Stomach smooth muscle (tissue), 2 donors: ENCODE results near the gene DCTN2.
"Not testable (repeated sequence)": the region's sequence is repeated elsewhere in the genome, so short reads cannot be mapped to it uniquely, and the experiment has no call there.

Experiments used
- H3K27ac ChIP-seq: one replicate; pipeline ENCODE4 v1.7.0; 2013; ENCODE audit warnings: mild to moderate bottlenecking, low read length, inconsistent platforms
- H3K27me3 ChIP-seq, 2 donors: one replicate each; pipeline ENCODE4 v1.7.0; 2013; ENCODE audit warnings: low read length in 2 of 2; ENCODE audit not compliant: insufficient read depth in 2 of 2, control insufficient read depth in 1 of 2
- H3K36me3 ChIP-seq, 2 donors: one replicate each; pipeline ENCODE4 v1.7.0; 2013; ENCODE audit warnings: low read length in 2 of 2; ENCODE audit not compliant: control insufficient read depth in 2 of 2, insufficient read depth in 2 of 2
- H3K4me1 ChIP-seq: one replicate; pipeline ENCODE4 v1.7.0; 2013; ENCODE audit warnings: low read length; ENCODE audit not compliant: control insufficient read depth, insufficient read depth
- H3K4me3 ChIP-seq, 2 donors: one replicate each; pipeline ENCODE4 v1.7.0; 2013; ENCODE audit warnings: low read length in 2 of 2
- H3K9ac ChIP-seq, 2 donors: one replicate each; pipeline ENCODE4 v1.7.0; 2013; ENCODE audit warnings: low read length in 2 of 2, mild to moderate bottlenecking in 1 of 2
- H3K9me3 ChIP-seq, 2 donors: one replicate each; pipeline ENCODE4 v1.7.0; 2013; ENCODE audit warnings: low read length in 2 of 2; ENCODE audit not compliant: control insufficient read depth in 2 of 2
- donor health status: healthy.
- donor health status: Pancreatic carcinoma.

Gene DCTN2

DNA sequence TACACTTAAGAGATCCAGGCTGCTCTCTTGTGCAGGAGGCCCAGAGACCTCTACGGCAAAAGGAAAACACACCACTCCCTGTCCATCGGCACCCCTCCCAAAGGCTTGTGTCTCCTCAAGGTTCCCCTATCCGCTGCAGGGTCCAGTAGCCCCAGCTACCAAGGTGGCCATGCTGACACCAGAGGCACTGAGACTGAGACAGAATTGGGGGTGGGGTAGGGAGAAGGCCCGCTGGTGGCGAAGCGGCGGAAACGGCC is 27.3 kb downstream of the DCTN2 start:
- H3K27me3 ChIP-seq = no peaks in the 10 kb centered on the region
- H3K4me1 ChIP-seq = peaks cover 64% of the 10 kb centered on the region
- peak overlapping the region; percentile 99 for H3K27ac ChIP-seq
- H3K36me3 ChIP-seq = peaks cover 30 to 31% of the 10 kb centered on the region in 2 donors
- H3K4me3 ChIP-seq = peak overlapping the region; percentile 99 to 100
- no peaks in the 10 kb centered on the region for H3K9me3 ChIP-seq
- H3K9ac ChIP-seq = peak overlapping the region; percentile 99 to 100

DNA sequence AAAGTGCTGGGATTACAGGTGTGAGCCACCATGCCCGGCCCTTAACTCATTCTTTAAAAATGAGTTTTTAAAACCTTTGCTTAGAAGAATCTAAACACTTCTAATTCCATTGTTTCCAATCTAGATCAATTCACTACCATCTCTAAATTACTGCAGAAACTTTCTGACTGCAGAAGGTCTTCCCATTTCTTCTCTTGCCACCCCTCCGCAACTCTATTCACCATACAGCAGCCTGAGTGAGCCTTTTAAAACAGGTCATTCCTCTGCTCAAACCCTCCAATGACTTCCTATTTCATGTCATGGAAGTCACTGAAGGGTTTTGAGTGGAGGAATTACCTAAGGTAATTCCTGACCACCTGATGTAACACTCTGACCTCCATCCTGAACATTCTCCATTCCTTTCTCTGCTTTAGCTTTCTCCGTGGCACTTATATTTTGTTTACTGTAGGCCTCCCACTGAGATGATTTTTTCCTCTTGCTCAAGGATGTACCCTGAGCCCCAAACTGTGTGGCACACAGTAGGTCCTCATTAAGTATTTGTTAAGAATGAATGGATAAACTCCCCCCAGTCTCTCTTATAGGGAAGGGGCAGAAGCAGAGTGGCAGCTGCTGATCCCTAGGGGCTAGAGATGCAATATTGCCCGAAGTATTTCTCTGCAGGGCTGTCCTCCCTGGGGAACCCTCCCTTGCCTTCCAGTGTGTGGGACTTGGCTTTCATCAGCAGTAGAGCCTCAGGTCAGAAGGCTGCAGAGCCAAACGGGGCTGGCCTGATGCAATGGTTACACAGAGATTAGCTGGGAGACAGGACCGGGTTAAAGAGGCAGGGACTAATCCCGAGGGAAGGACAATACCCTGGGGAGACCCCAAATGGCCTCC is 27.8 kb downstream of the DCTN2 start:
- H3K36me3 ChIP-seq = peaks cover 31% of the 10 kb centered on the region in 2 donors
- no peaks in the 10 kb centered on the region for H3K9me3 ChIP-seq
- H3K27ac ChIP-seq = peak overlapping the region; percentile 99
- peak overlapping the region; percentile 99 to 100 for H3K9ac ChIP-seq
- no peaks in the 10 kb centered on the region for H3K27me3 ChIP-seq
- H3K4me3 ChIP-seq = peak overlapping the region; percentile 99 to 100
- H3K4me1 ChIP-seq = peaks cover 58% of the 10 kb centered on the region

DNA sequence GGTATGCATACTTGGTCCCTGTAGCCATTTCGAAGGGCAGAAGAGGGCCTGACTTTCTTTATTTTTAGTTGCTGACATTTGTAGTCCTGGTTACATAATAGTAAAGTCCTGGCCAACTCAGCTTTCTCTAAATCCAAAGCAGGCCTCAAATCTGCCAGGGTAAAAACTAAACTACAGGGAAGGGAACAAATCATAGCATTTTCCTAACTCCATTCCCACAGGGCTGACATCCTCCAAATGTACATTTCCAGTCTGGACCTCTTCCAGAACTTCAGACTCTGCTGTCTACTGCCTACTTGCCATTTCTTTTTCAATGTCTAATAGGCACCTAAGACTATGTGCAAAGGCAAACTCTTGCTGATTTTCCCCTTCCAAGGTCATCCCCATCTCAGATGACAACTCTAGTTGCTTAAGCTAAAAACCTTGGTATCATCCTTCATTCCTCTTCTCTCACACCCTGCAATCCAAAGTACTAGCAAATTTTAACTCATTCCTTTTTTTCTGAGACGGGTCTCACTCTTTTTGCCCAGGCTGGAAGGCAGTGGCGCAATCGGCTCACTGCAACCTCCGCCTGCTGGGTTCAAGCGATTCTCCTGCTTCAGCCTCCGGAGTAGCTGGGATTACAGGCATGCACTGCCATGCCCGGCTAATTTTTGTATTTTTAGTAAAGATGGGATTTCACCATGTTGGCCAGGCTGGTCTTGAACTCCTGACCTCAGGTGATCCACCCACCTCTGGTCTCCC is 28.6 kb downstream of the DCTN2 start:
- Histone ChIP-seq H3K4me1 (peaks cover 50% of the 10 kb centered on the region), H3K9me3 (no peaks in the 10 kb centered on the region), H3K4me3 (peak overlapping the region; percentile 99 to 100), H3K27me3 (no peaks in the 10 kb centered on the region), H3K36me3 (peaks cover 29 to 33% of the 10 kb centered on the region in 2 donors), H3K27ac (peak overlapping the region; percentile 99), H3K9ac (peak overlapping the region; percentile 62 to 99)

DNA sequence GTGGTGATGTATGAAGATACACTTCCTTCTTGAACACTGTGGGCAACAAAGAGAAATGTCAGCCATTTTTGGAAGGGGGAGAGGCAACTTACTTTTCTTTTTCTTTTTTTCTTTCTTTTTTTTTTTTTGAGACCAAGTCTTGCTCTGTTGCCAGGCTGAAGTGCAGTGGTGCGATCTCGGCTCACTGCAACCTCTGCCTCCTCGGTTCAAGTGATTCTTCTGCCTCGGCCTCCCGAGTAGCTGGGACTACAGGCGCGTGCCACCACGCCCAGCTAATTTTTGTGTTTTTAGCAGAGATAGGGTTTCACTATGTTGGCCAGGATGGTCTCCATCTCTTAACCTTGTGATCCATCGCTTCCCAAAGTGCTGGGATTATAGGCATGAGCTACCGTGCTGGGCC is 29.3 kb downstream of the DCTN2 start:
- not testable (repeated sequence) for H3K9me3 ChIP-seq, H3K27me3 ChIP-seq, H3K9ac ChIP-seq
- H3K36me3 ChIP-seq = peaks cover 35 to 40% of the 10 kb centered on the region in 2 donors
- peaks cover 50% of the 10 kb centered on the region for H3K4me1 ChIP-seq
- peak overlapping the region; percentile 99 for H3K27ac ChIP-seq
- peak overlapping the region; percentile 99 to 100 for H3K4me3 ChIP-seq

GRCh38 chr12:57517187-57517586 is 29.8 kb downstream of the DCTN2 start:
- Histone ChIP-seq H3K4me1 (peaks cover 48% of the 10 kb centered on the region), H3K27ac (peak overlapping the region; percentile 41), H3K36me3 (peaks cover 40 to 45% of the 10 kb centered on the region in 2 donors), H3K9me3 (no peaks in the 10 kb centered on the region), H3K4me3 (no peak overlapping the region), H3K9ac (no peak overlapping the region), H3K27me3 (no peaks in the 10 kb centered on the region)

- Histone ChIP-seq H3K27me3 (no peaks in the 10 kb centered on the region), H3K9ac (no peak overlapping the region), H3K4me3 (no peak overlapping the region), H3K36me3 (peaks cover 45 to 50% of the 10 kb centered on the region in 2 donors), H3K4me1 (peaks cover 43% of the 10 kb centered on the region), H3K9me3 (no peaks in the 10 kb centered on the region), H3K27ac (peak overlapping the region; percentile 41)
Observed at GRCh38 chr12:57516617-57517153, 30.3 kb downstream of the DCTN2 start.

DNA sequence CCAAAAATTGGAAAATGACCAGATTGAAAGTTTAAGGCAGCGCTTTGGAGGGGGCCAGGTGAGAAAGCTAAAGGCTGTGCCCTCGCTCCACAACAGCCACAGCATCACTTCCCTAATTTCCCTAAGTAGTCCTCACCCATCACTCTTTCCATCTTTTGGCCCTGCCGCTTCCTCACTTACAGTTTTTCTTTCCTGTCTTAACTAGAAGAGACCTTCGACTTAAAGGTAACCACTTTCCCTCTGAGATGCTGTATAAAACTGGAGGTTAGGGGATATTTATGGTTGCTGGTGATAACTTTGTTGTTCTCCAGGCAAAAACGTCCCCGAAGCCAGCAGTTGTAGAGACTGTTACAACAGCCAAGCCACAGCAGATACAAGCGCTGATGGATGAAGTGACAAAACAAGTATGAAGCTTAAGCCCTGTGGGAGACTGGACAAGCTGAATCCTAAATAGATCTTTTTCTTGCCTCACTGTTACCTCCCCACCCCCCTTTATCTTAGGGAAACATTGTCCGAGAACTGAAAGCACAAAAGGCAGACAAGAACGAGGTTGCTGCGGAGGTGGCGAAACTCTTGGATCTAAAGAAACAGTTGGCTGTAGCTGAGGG is 31.0 kb downstream of the DCTN2 start:
- Histone ChIP-seq H3K4me1 (peaks cover 37% of the 10 kb centered on the region), H3K9ac (no peak overlapping the region), H3K9me3 (no peaks in the 10 kb centered on the region), H3K27ac (no peak overlapping the region), H3K4me3 (no peak overlapping the region), H3K27me3 (no peaks in the 10 kb centered on the region), H3K36me3 (peaks cover 48 to 54% of the 10 kb centered on the region in 2 donors)

DNA sequence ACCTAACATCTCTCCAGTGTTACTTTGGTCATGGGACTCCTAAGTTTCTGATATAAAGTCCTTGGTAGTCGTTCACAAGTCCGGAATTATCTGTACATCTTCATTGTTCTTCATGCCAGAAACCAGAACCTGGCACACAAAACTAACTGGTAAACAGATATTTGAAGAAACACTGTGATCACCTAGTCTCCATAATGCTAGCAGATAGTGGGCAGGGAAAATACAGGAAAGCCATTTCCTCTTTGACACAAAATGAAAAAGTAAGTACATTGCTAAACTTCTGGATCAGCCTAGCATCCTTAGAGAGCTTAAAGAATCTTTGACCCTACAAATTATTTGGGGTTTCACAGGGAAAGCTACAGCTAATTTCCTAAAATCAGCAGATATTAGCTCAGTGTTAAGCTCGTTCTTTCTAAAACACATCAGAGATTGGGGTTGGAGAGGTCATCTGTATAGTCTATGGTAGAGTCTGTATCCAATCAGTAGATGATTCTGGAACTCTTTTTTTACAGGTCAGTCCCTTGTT is 31.5 kb downstream of the DCTN2 start:
- no peak overlapping the region for H3K9ac ChIP-seq
- peak overlapping the region; percentile 46 for H3K27ac ChIP-seq
- H3K4me1 ChIP-seq = peaks cover 34% of the 10 kb centered on the region
- no peaks in the 10 kb centered on the region for H3K9me3 ChIP-seq
- no peaks in the 10 kb centered on the region for H3K27me3 ChIP-seq
- H3K36me3 ChIP-seq = peaks cover 48 to 54% of the 10 kb centered on the region in 2 donors
- H3K4me3 ChIP-seq = no peak overlapping the region

DNA sequence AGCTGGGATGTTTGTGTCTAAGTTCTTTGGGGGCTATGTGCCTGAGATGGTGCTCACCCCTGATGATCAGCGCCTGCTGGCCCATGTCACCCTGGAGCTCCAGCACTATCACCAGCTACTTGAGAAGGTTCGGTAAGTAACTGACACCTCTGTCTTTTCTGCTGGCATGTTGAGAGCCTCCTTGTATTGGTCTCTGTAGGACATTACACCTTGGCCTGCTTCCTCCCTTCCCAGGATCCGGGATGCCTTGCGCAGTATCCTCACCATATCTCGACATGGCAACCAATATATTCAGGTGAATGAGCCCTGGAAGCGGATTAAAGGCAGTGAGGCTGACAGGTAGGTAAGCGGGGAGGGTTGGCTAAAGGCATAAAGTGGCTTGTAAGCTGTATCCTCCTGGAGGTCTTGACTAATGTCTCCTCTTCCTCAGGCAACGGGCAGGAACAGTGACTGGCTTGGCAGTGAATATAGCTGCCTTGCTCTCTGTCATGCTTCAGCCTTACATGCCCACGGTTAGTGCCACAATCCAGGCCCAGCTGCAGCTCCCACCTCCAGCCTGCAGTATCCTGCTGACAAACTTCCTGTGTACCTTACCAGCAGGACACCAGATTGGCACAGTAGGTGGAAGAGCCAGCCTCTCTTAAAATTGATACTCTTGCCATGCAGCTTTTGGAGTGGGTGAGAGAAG is 32.1 kb downstream of the DCTN2 start:
- H3K4me1 ChIP-seq = peaks cover 30% of the 10 kb centered on the region
- H3K9me3 ChIP-seq = no peaks in the 10 kb centered on the region
- H3K36me3 ChIP-seq = peaks cover 48 to 56% of the 10 kb centered on the region in 2 donors
- H3K27ac ChIP-seq = peak overlapping the region; percentile 46
- no peaks in the 10 kb centered on the region for H3K27me3 ChIP-seq
- H3K4me3 ChIP-seq = no peak overlapping the region
- H3K9ac ChIP-seq = no peak overlapping the region

- not testable (repeated sequence) for H3K4me3 ChIP-seq, H3K27ac ChIP-seq, H3K9ac ChIP-seq, H3K9me3 ChIP-seq, H3K27me3 ChIP-seq
- H3K4me1 ChIP-seq = peaks cover 24% of the 10 kb centered on the region
- H3K36me3 ChIP-seq = peaks cover 48 to 56% of the 10 kb centered on the region in 2 donors
Observed at GRCh38 chr12:57514246-57514645, 32.7 kb downstream of the DCTN2 start.
